Measurements from ENCODE around the gene SLC4A5.

GRCh38 chr2:74290066-74290465, 53.1 kb downstream of the SLC4A5 start:
- TF ChIP-seq CTCF (IDR thresholded peaks at IDR 0.05) (no peak), ZFX (IDR thresholded peaks at IDR 0.05; ENCODE audit: borderline replicate concordance) (no peak)

Measured in 22Rv1 (cell line).